A549 (cell line): ENCODE results near the gene DENND6B.

Source experiments
- BHLHE40 ChIP-seq: IDR thresholded peaks from 2 replicates; pipeline ENCODE4 v1.6.1; 2012; ENCODE audit warnings: low read depth, low read length, inconsistent platforms
- CEBPB ChIP-seq, 2 experiments: fragments of >200 bp in 1 of 2; sonication (Bioruptor Twin) in 1 of 2; formaldehyde crosslinking in 1 of 2; IDR thresholded peaks; 2 replicates each; pipeline ENCODE4 v1.6.1; 2012 to 2016
- EP300 ChIP-seq, 2 experiments: fragments of >200 bp; sonication (Bioruptor Twin); formaldehyde crosslinking; IDR thresholded peaks; 2 replicates in 1 of 2; 3 replicates in 1 of 2; pipeline ENCODE4 v1.6.1; 2016 to 2017
- HDAC2 ChIP-seq: fragments of 200-600 bp; sonication (generic); IDR thresholded peaks from 2 replicates; pipeline ENCODE4 v1.6.1; 2016
- MAFK ChIP-seq: fragments of 450-650 bp; IDR thresholded peaks from 2 replicates; pipeline ENCODE4 v1.6.1; 2014; ENCODE audit not compliant: partially characterized antibody
- NR3C1 ChIP-seq: fragments of >200 bp; sonication (Bioruptor Twin); formaldehyde crosslinking; IDR thresholded peaks from 3 replicates; pipeline ENCODE4 v1.6.1; 2017
- POLR2A ChIP-seq: IDR thresholded peaks from 2 replicates; pipeline ENCODE4 v1.6.1; 2012; ENCODE audit warnings: mild to moderate bottlenecking, low read length
- RFX5 ChIP-seq: fragments of 450-650 bp; IDR thresholded peaks from 2 replicates; pipeline ENCODE4 v1.7.1; 2014; ENCODE audit warnings: antibody characterized with exemption, mild to moderate bottlenecking, moderate library complexity
- SREBF2 ChIP-seq: fragments of 450-650 bp; IDR thresholded peaks from 2 replicates; pipeline ENCODE4 v1.6.1; 2014; ENCODE audit warnings: mild to moderate bottlenecking, moderate library complexity
- TP53 ChIP-seq: fragments of 250-450 bp; sonication (Bioruptor Pico); IDR thresholded peaks from 2 replicates; pipeline ENCODE4 v1.5.0; 2021; ENCODE audit warnings: mild to moderate bottlenecking, moderate library complexity
- ZNF302 ChIP-seq: fragments of 250-450 bp; sonication (Bioruptor Pico); IDR thresholded peaks from 2 replicates; pipeline ENCODE4 v1.9.0; 2021; ENCODE audit warnings: inconsistent platforms, mild to moderate bottlenecking, moderate library complexity
- TF ChIP-seq, protein P1 (sequence below): fragments of 450-650 bp; IDR thresholded peaks from 2 replicates; pipeline ENCODE4 v1.6.1; 2014; ENCODE audit warnings: antibody characterized with exemption
- TF ChIP-seq, protein P2 (sequence below): fragments of >200 bp; sonication (Bioruptor Twin); formaldehyde crosslinking; IDR thresholded peaks from 3 replicates; pipeline ENCODE4 v1.5.1; 2016
- TF ChIP-seq, protein P3 (sequence below): fragments of 250-450 bp; sonication (Bioruptor Pico); IDR thresholded peaks from 2 replicates; pipeline ENCODE4 v1.5.0; 2020; ENCODE audit warnings: low read depth, mild to moderate bottlenecking, moderate library complexity

DNA sequence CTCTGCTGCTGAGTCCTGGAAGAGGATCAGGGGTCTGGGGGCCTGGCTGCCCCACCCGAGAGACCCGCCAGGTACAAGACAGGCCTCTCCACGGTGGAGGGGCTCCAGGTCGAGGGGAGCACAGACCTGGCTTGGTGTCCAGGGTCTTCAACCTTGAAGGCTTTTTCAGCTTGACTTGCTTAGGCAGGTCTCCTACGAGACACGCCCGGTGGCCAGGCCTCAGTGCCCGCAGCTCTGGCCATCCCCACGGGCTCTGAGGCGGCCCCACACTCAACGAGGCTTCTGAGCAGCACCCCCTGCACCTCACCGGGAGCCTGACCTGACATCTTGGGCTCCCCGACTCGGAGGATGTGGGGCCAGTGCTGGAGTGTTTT is 12.7 kb downstream of the DENND6B start:
- TF ChIP-seq, protein P1, sequence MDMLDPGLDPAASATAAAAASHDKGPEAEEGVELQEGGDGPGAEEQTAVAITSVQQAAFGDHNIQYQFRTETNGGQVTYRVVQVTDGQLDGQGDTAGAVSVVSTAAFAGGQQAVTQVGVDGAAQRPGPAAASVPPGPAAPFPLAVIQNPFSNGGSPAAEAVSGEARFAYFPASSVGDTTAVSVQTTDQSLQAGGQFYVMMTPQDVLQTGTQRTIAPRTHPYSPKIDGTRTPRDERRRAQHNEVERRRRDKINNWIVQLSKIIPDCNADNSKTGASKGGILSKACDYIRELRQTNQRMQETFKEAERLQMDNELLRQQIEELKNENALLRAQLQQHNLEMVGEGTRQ: no peak
- TF ChIP-seq POLR2A (no peak), MAFK (no peak), CEBPB (IDR thresholded peaks at IDR 0.05) (no peak), TP53 (CRISPR knock-in tag) (no peak), SREBF2 (no peak), NR3C1 (no peak), ZNF302 (CRISPR knock-in tag) (no peak), RFX5 (no peak), HDAC2 (no peak), EP300 (IDR thresholded peaks at IDR 0.05) (no peak), BHLHE40 (no peak)
- TF ChIP-seq, protein P2, sequence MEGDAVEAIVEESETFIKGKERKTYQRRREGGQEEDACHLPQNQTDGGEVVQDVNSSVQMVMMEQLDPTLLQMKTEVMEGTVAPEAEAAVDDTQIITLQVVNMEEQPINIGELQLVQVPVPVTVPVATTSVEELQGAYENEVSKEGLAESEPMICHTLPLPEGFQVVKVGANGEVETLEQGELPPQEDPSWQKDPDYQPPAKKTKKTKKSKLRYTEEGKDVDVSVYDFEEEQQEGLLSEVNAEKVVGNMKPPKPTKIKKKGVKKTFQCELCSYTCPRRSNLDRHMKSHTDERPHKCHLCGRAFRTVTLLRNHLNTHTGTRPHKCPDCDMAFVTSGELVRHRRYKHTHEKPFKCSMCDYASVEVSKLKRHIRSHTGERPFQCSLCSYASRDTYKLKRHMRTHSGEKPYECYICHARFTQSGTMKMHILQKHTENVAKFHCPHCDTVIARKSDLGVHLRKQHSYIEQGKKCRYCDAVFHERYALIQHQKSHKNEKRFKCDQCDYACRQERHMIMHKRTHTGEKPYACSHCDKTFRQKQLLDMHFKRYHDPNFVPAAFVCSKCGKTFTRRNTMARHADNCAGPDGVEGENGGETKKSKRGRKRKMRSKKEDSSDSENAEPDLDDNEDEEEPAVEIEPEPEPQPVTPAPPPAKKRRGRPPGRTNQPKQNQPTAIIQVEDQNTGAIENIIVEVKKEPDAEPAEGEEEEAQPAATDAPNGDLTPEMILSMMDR: no peak
- TF ChIP-seq, protein P3, sequence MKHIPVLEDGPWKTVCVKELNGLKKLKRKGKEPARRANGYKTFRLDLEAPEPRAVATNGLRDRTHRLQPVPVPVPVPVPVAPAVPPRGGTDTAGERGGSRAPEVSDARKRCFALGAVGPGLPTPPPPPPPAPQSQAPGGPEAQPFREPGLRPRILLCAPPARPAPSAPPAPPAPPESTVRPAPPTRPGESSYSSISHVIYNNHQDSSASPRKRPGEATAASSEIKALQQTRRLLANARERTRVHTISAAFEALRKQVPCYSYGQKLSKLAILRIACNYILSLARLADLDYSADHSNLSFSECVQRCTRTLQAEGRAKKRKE (CRISPR knock-in tag): no peak
